Measurements from ENCODE around the gene TTC33.

Gene TTC33

DNA sequence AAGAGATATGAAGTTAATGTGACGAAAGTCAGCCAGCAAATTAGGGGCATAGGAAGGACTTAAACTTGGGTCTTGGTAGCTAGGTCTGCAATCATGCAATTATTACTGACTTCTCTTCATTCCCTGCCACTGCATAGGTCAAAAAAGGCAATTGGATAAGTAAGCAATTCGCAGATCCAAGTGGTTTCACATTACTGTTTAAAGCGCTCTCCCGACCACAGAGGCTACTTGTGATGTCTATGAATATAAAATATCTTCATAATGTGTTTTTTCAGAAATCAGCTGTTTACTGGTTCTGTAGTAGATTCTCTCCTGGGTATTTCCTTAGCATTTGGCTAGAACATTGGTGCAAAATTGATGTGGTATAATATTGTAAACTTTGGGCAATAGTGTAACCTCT is 250.7 kb downstream of the TTC33 start:
- H3K36me3 ChIP-seq (ENCODE audit: insufficient read depth, insufficient read length, low read length) = no peaks in the 10 kb centered on the region
- H3K9ac ChIP-seq (ENCODE audit: insufficient read length, low read depth) = no peak overlapping the region
- DNase-seq (ENCODE audit: low read depth, low spot score) = no peak
- no peak for TF ChIP-seq YY1 (IDR thresholded peaks at IDR 0.05; ENCODE audit: insufficient read depth, insufficient read length)
- TF ChIP-seq ZNF274 (IDR thresholded peaks at IDR 0.05; ENCODE audit: low read depth, low read length) = no peak
- TF ChIP-seq SUZ12 (IDR thresholded peaks at IDR 0.05; ENCODE audit: extremely low read depth, insufficient read depth, insufficient read length) = no peak
- H3K4me3 ChIP-seq (ENCODE audit: insufficient read length, low read depth) = no peak overlapping the region
- H3K4me1 ChIP-seq (ENCODE audit: insufficient read depth, insufficient read length) = no peaks in the 10 kb centered on the region
- H3K9me3 ChIP-seq (ENCODE audit: insufficient read depth, low read length) = no peaks in the 10 kb centered on the region
- H3K27me3 ChIP-seq (ENCODE audit: insufficient read depth, insufficient read length) = no peaks in the 10 kb centered on the region

DNA sequence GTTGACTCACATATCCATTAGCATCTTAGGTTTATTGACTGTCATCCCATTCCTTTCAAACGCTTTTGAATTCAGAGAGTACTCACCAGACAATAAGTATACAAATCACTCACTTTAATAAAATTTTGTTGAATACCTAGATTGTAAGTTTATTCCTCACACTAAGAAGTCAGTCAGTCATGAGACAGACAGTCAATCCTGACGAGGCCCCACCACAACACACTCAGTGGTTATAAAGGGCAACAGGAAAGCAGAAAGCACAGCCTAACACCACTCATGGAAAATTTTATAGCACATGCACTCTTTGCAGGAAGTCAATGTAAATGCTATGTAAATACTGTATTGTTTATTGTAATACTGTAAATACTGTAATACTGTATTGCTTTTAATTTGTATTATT is 252.3 kb downstream of the TTC33 start:
- H3K4me3 ChIP-seq (ENCODE audit: insufficient read length, low read depth) = no peak overlapping the region
- DNase-seq (ENCODE audit: low read depth, low spot score) = no peak

DNA sequence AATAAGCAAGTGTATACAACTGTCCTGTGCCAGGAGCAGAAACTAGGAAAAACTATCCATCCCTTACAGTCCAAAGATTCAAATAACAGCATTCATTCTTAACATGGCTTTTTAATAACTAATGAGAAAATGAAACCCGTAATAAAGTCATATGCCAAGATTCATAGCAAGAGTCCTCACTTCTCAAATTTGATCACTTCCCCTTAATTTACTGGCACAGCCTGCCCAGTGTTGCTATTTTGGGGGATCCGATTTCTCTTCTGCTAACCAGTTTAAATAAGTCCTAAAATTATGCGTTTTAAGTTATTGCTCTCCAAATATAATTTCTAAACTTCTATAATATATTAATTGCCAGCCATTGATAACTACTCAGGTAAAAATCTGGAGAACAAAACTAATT is 253.0 kb downstream of the TTC33 start:
- H3K9ac ChIP-seq (ENCODE audit: insufficient read length, low read depth) = no peak overlapping the region
- H3K36me3 ChIP-seq (ENCODE audit: insufficient read depth, insufficient read length, low read length) = no peaks in the 10 kb centered on the region
- no peaks in the 10 kb centered on the region for H3K4me1 ChIP-seq (ENCODE audit: insufficient read depth, insufficient read length)
- no peak for TF ChIP-seq ZNF274 (IDR thresholded peaks at IDR 0.05; ENCODE audit: low read depth, low read length)
- TF ChIP-seq YY1 (IDR thresholded peaks at IDR 0.05; ENCODE audit: insufficient read depth, insufficient read length) = no peak
- TF ChIP-seq SUZ12 (IDR thresholded peaks at IDR 0.05; ENCODE audit: extremely low read depth, insufficient read depth, insufficient read length) = no peak
- H3K9me3 ChIP-seq (ENCODE audit: insufficient read depth, low read length) = no peaks in the 10 kb centered on the region
- no peak overlapping the region for H3K4me3 ChIP-seq (ENCODE audit: insufficient read length, low read depth)
- no peaks in the 10 kb centered on the region for H3K27me3 ChIP-seq (ENCODE audit: insufficient read depth, insufficient read length)
- DNase-seq (ENCODE audit: low read depth, low spot score) = no peak

More for the DNA sequence above, 252.3 kb downstream of the TTC33 start:
- Histone ChIP-seq H3K4me1 (ENCODE audit: insufficient read depth, insufficient read length) (no peaks in the 10 kb centered on the region), H3K27me3 (ENCODE audit: insufficient read depth, insufficient read length) (no peaks in the 10 kb centered on the region), H3K9me3 (ENCODE audit: insufficient read depth, low read length) (no peaks in the 10 kb centered on the region), H3K36me3 (ENCODE audit: insufficient read depth, insufficient read length, low read length) (no peaks in the 10 kb centered on the region), H3K9ac (ENCODE audit: insufficient read length, low read depth) (no peak overlapping the region)
- no peak for TF ChIP-seq YY1 (IDR thresholded peaks at IDR 0.05; ENCODE audit: insufficient read depth, insufficient read length)
- no peak for TF ChIP-seq SUZ12 (IDR thresholded peaks at IDR 0.05; ENCODE audit: extremely low read depth, insufficient read depth, insufficient read length)
- TF ChIP-seq ZNF274 (IDR thresholded peaks at IDR 0.05; ENCODE audit: low read depth, low read length) = no peak

DNA sequence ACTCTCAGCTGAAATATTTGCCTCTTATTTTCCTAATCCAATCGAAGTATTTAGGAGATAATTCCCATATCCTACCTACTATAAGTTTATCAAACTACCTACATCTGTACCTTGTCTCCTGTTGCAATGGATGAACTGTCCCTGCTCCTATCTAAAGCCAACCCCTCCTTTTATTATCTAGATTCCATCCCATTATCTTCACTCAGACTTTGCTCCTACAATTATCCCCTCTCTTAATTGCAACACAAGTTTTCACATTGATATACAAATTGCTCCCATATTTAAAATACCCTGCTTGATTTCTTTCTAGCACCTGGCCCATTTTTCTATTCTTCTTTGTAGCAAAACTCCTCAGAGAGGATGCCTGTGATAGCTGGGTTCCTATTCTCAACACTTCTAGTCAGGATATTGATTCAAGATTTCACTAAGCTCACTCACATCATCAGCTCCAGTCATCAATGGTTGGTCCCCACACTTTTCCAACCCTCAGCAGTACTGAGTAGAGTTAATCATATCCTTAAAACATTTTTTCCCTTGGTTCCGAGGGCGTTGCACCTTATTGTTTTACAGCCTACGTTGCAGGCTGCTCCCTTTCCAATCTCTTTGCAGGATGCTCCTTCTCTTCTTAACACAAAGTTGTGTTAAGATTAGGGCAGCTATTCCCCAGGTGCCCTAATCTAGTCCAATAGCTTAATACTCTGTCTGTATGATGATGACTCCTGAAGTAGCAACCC is 253.9 kb downstream of the TTC33 start:
- H3K9ac ChIP-seq (ENCODE audit: insufficient read length, low read depth) = no peak overlapping the region
- H3K4me3 ChIP-seq (ENCODE audit: insufficient read length, low read depth) = no peak overlapping the region
- H3K27me3 ChIP-seq (ENCODE audit: insufficient read depth, insufficient read length) = no peaks in the 10 kb centered on the region
- DNase-seq (ENCODE audit: low read depth, low spot score) = no peak
- no peaks in the 10 kb centered on the region for H3K36me3 ChIP-seq (ENCODE audit: insufficient read depth, insufficient read length, low read length)
- H3K9me3 ChIP-seq (ENCODE audit: insufficient read depth, low read length) = no peaks in the 10 kb centered on the region
- no peaks in the 10 kb centered on the region for H3K4me1 ChIP-seq (ENCODE audit: insufficient read depth, insufficient read length)
- TF ChIP-seq SUZ12 (IDR thresholded peaks at IDR 0.05; ENCODE audit: extremely low read depth, insufficient read depth, insufficient read length) = no peak

DNA sequence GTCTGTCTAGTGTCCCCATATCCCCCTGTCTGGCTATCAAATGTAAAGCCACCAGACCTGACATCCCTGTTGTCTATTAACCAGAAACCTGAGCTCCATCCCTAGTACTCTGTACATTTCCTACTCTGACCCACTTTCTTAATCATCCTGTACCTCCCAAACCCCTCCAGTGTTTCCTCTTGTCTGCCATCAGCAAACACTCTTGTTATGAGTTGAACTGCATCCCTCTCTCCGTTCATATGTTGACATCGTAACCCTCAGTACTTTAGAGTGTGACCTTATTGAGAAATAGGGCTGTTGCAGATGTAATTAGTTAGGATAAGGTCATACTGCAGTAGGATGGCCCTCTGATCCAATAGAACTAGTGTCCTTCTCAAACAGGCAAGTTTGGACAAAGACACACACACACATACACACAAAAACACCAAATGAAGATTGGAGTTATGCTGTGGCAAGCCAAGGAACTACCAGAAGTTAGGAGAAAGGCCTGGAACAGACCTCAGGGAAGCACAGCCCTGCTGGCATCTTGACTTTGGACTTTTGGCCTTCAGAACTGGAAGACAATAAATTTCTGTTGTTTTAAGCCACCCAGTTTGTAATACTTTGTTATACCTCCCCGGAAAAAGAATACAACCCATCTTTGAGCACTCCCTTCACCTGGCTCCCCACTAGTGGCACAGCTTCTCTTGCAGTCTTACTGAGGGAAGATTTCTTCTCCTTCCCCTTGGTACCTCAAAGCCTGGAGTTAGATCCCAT is 256.1 kb downstream of the TTC33 start:
- no peaks in the 10 kb centered on the region for H3K4me1 ChIP-seq (ENCODE audit: insufficient read depth, insufficient read length)
- TF ChIP-seq SUZ12 (IDR thresholded peaks at IDR 0.05; ENCODE audit: extremely low read depth, insufficient read depth, insufficient read length) (no peak), ZNF274 (IDR thresholded peaks at IDR 0.05; ENCODE audit: low read depth, low read length) (no peak), YY1 (IDR thresholded peaks at IDR 0.05; ENCODE audit: insufficient read depth, insufficient read length) (no peak)
- no peak overlapping the region for H3K9ac ChIP-seq (ENCODE audit: insufficient read length, low read depth)
- no peaks in the 10 kb centered on the region for H3K36me3 ChIP-seq (ENCODE audit: insufficient read depth, insufficient read length, low read length)
- no peak for DNase-seq (ENCODE audit: low read depth, low spot score)
- H3K9me3 ChIP-seq (ENCODE audit: insufficient read depth, low read length) = no peaks in the 10 kb centered on the region
- H3K4me3 ChIP-seq (ENCODE audit: insufficient read length, low read depth) = no peak overlapping the region
- no peaks in the 10 kb centered on the region for H3K27me3 ChIP-seq (ENCODE audit: insufficient read depth, insufficient read length)

DNA sequence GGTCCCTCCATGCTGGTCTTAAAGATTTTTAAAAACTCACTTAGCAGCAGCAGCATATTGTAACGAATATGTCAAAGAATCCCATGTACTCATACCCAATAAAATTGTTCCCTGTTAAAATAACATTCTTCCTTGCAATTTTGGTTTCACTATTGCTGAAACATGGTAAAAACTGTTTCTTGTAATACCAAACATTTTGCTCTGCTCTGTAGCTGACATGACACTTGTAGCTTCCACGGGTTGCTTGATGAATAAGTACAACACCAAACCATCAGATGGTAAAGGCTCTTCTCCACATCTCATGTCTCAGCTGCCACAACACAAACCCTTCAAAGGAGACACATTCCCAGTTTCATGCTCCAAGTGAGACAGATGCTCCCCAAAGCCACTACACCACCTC is 256.8 kb downstream of the TTC33 start:
- no peaks in the 10 kb centered on the region for H3K36me3 ChIP-seq (ENCODE audit: insufficient read depth, insufficient read length, low read length)

DNA sequence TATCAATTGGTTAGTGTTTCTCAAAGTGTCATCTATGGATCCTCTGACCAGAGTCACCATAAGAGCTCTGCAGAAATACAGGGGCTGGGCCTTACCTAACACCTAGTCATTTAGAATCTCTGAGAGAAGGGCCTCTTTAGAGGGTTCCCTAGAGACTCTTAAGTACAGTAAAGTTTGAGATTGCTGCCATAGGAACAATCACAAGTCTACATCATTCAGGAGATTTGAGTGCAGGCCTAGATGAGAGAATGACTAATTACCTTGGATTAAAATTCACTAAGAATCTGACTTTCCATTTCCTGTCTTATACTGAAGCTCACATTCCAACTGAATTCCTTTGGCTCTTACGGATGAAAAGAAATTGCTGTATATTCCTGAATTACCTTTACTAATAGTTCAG is 258.2 kb downstream of the TTC33 start:
- TF ChIP-seq ZNF274 (IDR thresholded peaks at IDR 0.05; ENCODE audit: low read depth, low read length) (no peak), YY1 (IDR thresholded peaks at IDR 0.05; ENCODE audit: insufficient read depth, insufficient read length) (no peak), SUZ12 (IDR thresholded peaks at IDR 0.05; ENCODE audit: extremely low read depth, insufficient read depth, insufficient read length) (no peak)
- DNase-seq (ENCODE audit: low read depth, low spot score) = no peak
- Histone ChIP-seq H3K4me1 (ENCODE audit: insufficient read depth, insufficient read length) (no peaks in the 10 kb centered on the region), H3K4me3 (ENCODE audit: insufficient read length, low read depth) (no peak overlapping the region), H3K36me3 (ENCODE audit: insufficient read depth, insufficient read length, low read length) (no peaks in the 10 kb centered on the region), H3K27me3 (ENCODE audit: insufficient read depth, insufficient read length) (no peaks in the 10 kb centered on the region), H3K9ac (ENCODE audit: insufficient read length, low read depth) (no peak overlapping the region), H3K9me3 (ENCODE audit: insufficient read depth, low read length) (no peaks in the 10 kb centered on the region)

More for the DNA sequence above, 256.8 kb downstream of the TTC33 start:
- DNase-seq (ENCODE audit: low read depth, low spot score) = no peak
- H3K9me3 ChIP-seq (ENCODE audit: insufficient read depth, low read length) = no peaks in the 10 kb centered on the region
- H3K4me1 ChIP-seq (ENCODE audit: insufficient read depth, insufficient read length) = no peaks in the 10 kb centered on the region
- TF ChIP-seq YY1 (IDR thresholded peaks at IDR 0.05; ENCODE audit: insufficient read depth, insufficient read length) (no peak), ZNF274 (IDR thresholded peaks at IDR 0.05; ENCODE audit: low read depth, low read length) (no peak), SUZ12 (IDR thresholded peaks at IDR 0.05; ENCODE audit: extremely low read depth, insufficient read depth, insufficient read length) (no peak)
- H3K4me3 ChIP-seq (ENCODE audit: insufficient read length, low read depth) = no peak overlapping the region
- H3K27me3 ChIP-seq (ENCODE audit: insufficient read depth, insufficient read length) = no peaks in the 10 kb centered on the region
- H3K9ac ChIP-seq (ENCODE audit: insufficient read length, low read depth) = no peak overlapping the region

Measured in NT2/D1 (cell line).